Upper lobe of left lung (tissue), 6 donors: Measurements from ENCODE around the gene PHKG2. TPM values are rescaled to one million over a fixed set of nuclear protein-coding genes. Genes with fewer than 3 reads are reported as not detected.

Source experiments
- ATAC-seq, 2 donors: fragments of 200-7000 bp; cut with Tn5 transposase; one replicate each; pipeline ENCODE4 v1.9.1; 2022; ENCODE audit warnings: mild to moderate bottlenecking in 2 of 2, moderate library complexity in 2 of 2; ENCODE audit not compliant: low FRiP score in 2 of 2
- DNase-seq, 2 donors: peaks; one replicate each; pipeline ENCODE4 v3.0.0-alpha.2; 2019 to 2020
- H3K27ac ChIP-seq, 4 donors: fragments of 200-600 bp; sonication (generic); one replicate each; pipeline ENCODE4 v1.5.1; 2016 to 2019
- H3K27me3 ChIP-seq, 4 donors: fragments of 200-600 bp; sonication (generic); one replicate each; pipeline ENCODE4 v1.5.1; 2017 to 2019
- H3K36me3 ChIP-seq, 4 donors: fragments of 200-600 bp; sonication (generic); one replicate each; pipeline ENCODE4 v1.5.1; 2016 to 2019
- H3K4me1 ChIP-seq, 4 donors: fragments of 200-600 bp; sonication (generic); one replicate each; pipeline ENCODE4 v1.5.1; 2018 to 2019
- H3K4me3 ChIP-seq, 4 donors: fragments of 200-600 bp; sonication (generic); one replicate each; pipeline ENCODE4 v1.5.1; 2017 to 2019; ENCODE audit warnings: mild to moderate bottlenecking in 2 of 4, moderate library complexity in 1 of 4
- H3K9me3 ChIP-seq, 4 donors: fragments of 200-600 bp; sonication (generic); one replicate each; pipeline ENCODE4 v1.5.1; 2018 to 2019
- CTCF ChIP-seq, 6 experiments: fragments of 450-650 bp in 4 of 6; fragments of 200-600 bp in 2 of 6; sonication (generic) in 2 of 6; IDR thresholded peaks; one replicate each; pipeline ENCODE4 v1.5.1; 2016 to 2019; ENCODE audit warnings: antibody characterized with exemption in 6 of 6
- EP300 ChIP-seq, 4 donors: sonication (generic); formaldehyde crosslinking; IDR thresholded peaks; one replicate each; pipeline ENCODE4 v1.5.1; 2017; ENCODE audit warnings: antibody characterized with exemption in 4 of 4, control low read depth in 2 of 4
- POLR2A ChIP-seq, 4 donors: fragments of 450-650 bp; IDR thresholded peaks; one replicate each; pipeline ENCODE4 v1.5.1; 2016 to 2017; ENCODE audit warnings: antibody characterized with exemption in 4 of 4, mild to moderate bottlenecking in 2 of 4
- POLR2AphosphoS5 ChIP-seq, 2 donors: sonication (generic); formaldehyde crosslinking; IDR thresholded peaks; one replicate each; pipeline ENCODE4 v1.5.1; 2017; ENCODE audit warnings: antibody characterized with exemption in 2 of 2
- WGBS, 2 donors: methylation state at CpG; one replicate each; pipeline ENCODE4 v1.1.5; 2017 to 2018; 5-methylcytosine and 5-hydroxymethylcytosine counted together
- total RNA-seq, 6 donors: library from RNA; depleted of rRNA in 4 of 6; stranded (reverse); fragments of >200 nt in 4 of 6; gene quantifications; one replicate each; pipeline versions ENCODE4 v1.1.0 to v1.2.1, GENCODE V29; 2016 to 2021
- donor health status: DM: no; HTN: no; CAD: no; lungs with moderate emphysema.
- donor health status: DM: no; HTN: yes; CAD: no; lungs with severe emphysema.

PHKG2 gene
- total RNA-seq, 6 donors from 2014 or later: 27.4 to 70.2 (median 33.5) TPM

GRCh38 chr16:30750201-30750600 lies 2.0 kb downstream of the PHKG2 start:
- WGBS, 2 donors: 92% methylated on average over 4 of the region's 4 CpGs
- H3K27ac ChIP-seq: no peak overlapping the region
- no peaks in the 10 kb centered on the region for H3K9me3 ChIP-seq
- DNase-seq (no peak), ATAC-seq (no peak)
- H3K27me3 ChIP-seq: no peaks in the 10 kb centered on the region
- TF ChIP-seq EP300 (IDR thresholded peaks at IDR 0.05): no peak
- no peak for TF ChIP-seq POLR2AphosphoS5 (IDR thresholded peaks at IDR 0.05)
- TF ChIP-seq CTCF (IDR thresholded peaks at IDR 0.05): no peak
- TF ChIP-seq POLR2A (IDR thresholded peaks at IDR 0.05): no peak
- peaks cover 6 to 17% (median 15%) of the 10 kb centered on the region in 4 donors for H3K4me1 ChIP-seq
- H3K36me3 ChIP-seq: peaks cover 14 to 46% (median 30%) of the 10 kb centered on the region in 4 donors
- H3K4me3 ChIP-seq: no peak overlapping the region

- TF ChIP-seq POLR2A (IDR thresholded peaks at IDR 0.05) (no peak), CTCF (IDR thresholded peaks at IDR 0.05) (no peak), EP300 (IDR thresholded peaks at IDR 0.05) (no peak), POLR2AphosphoS5 (IDR thresholded peaks at IDR 0.05) (no peak)
- Histone ChIP-seq H3K36me3 (peaks cover 14 to 52% (median 35%) of the 10 kb centered on the region in 4 donors), H3K27ac (no peak overlapping the region), H3K4me3 (no peak overlapping the region), H3K27me3 (no peaks in the 10 kb centered on the region), H3K9me3 (no peaks in the 10 kb centered on the region), H3K4me1 (peaks cover 6 to 17% (median 15%) of the 10 kb centered on the region in 4 donors)
- ATAC-seq (no peak), DNase-seq (peak in 1 of 2 donors; percentile 16)
- WGBS, 2 donors: 92% methylated on average over 20 of the region's 20 CpGs
Measured at GRCh38 chr16:30750876-30751465, 2.7 kb downstream of the PHKG2 start.

GRCh38 chr16:30753596-30753995 lies 5.4 kb downstream of the PHKG2 start:
- Histone ChIP-seq H3K4me1 (peaks cover 4 to 8% (median 6%) of the 10 kb centered on the region in 4 donors), H3K27ac (no peak overlapping the region), H3K9me3 (no peaks in the 10 kb centered on the region), H3K36me3 (peaks cover 14 to 67% (median 50%) of the 10 kb centered on the region in 4 donors), H3K27me3 (no peaks in the 10 kb centered on the region), H3K4me3 (no peak overlapping the region)
- DNase-seq (no peak), ATAC-seq (no peak)
- TF ChIP-seq EP300 (IDR thresholded peaks at IDR 0.05) (no peak), POLR2AphosphoS5 (IDR thresholded peaks at IDR 0.05) (no peak), CTCF (IDR thresholded peaks at IDR 0.05) (no peak), POLR2A (IDR thresholded peaks at IDR 0.05) (no peak)
- 81 to 84% methylated on average over 4 of the region's 4 CpGs for WGBS, 2 donors

- DNase-seq (no peak), ATAC-seq (no peak)
- no peaks in the 10 kb centered on the region for H3K27me3 ChIP-seq
- TF ChIP-seq POLR2AphosphoS5 (IDR thresholded peaks at IDR 0.05) (no peak), EP300 (IDR thresholded peaks at IDR 0.05) (no peak), POLR2A (IDR thresholded peaks at IDR 0.05) (no peak), CTCF (IDR thresholded peaks at IDR 0.05) (no peak)
- no peak overlapping the region for H3K27ac ChIP-seq
- no peak overlapping the region for H3K4me3 ChIP-seq
- peaks cover 5 to 20% (median 6%) of the 10 kb centered on the region in 4 donors for H3K4me1 ChIP-seq
- H3K36me3 ChIP-seq: peaks cover 14 to 62% (median 46%) of the 10 kb centered on the region in 4 donors
- no peaks in the 10 kb centered on the region for H3K9me3 ChIP-seq
- WGBS, 2 donors: 92 to 95% methylated on average over 20 of the region's 20 CpGs
Measured at GRCh38 chr16:30755955-30756780, 7.9 kb downstream of the PHKG2 start.
